HL-60 (cell line): ENCODE results near the gene ERF.

Experiments used
- POLR2AphosphoS5 ChIP-seq: IDR thresholded peaks from 2 replicates; pipeline ENCODE4 v1.6.1; 2012; ENCODE audit warnings: low read depth
- TF ChIP-seq, protein P1 (sequence below): IDR thresholded peaks from one replicate; pipeline ENCODE4 v1.5.1; 2011; ENCODE audit warnings: low read length, control low read depth, inconsistent platforms; ENCODE audit not compliant: insufficient read depth

DNA sequence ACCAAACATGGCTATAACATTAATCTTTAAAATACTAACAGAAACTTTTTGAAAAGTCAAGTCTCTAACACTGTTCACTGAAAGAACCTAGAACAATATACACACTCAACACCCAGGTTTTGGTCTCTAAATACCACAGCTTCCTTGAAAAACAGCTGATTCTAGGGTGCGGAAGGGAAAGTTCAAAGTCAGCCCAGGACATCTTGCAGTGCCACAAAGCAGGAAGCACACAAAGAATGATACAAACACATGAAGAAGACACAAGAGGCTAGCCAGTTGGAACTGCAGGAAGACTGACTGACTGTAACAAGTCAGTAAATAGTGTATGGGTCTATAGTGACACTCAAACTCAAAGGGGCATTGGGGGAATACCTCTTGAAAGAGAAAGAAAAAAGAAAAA lies 42.0 kb downstream of the ERF start:
- TF ChIP-seq, protein P1, sequence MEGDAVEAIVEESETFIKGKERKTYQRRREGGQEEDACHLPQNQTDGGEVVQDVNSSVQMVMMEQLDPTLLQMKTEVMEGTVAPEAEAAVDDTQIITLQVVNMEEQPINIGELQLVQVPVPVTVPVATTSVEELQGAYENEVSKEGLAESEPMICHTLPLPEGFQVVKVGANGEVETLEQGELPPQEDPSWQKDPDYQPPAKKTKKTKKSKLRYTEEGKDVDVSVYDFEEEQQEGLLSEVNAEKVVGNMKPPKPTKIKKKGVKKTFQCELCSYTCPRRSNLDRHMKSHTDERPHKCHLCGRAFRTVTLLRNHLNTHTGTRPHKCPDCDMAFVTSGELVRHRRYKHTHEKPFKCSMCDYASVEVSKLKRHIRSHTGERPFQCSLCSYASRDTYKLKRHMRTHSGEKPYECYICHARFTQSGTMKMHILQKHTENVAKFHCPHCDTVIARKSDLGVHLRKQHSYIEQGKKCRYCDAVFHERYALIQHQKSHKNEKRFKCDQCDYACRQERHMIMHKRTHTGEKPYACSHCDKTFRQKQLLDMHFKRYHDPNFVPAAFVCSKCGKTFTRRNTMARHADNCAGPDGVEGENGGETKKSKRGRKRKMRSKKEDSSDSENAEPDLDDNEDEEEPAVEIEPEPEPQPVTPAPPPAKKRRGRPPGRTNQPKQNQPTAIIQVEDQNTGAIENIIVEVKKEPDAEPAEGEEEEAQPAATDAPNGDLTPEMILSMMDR = no peak
- TF ChIP-seq POLR2AphosphoS5 = no peak
